SU-DHL-6 (cell line): ENCODE measurements around the gene WDR5B.

Experiments used
- CTCF ChIP-seq: fragments of 200-600 bp; sonication (generic); IDR thresholded peaks from one replicate; pipeline ENCODE4 v1.5.1; 2017; ENCODE audit warnings: antibody characterized with exemption, mild to moderate bottlenecking, low read length, moderate library complexity; ENCODE audit not compliant: insufficient read depth, poor library complexity, severe bottlenecking
- EZH2phosphoT487 ChIP-seq: fragments of 200-600 bp; sonication (generic), shearing (Covaris generic); conservative IDR thresholded peaks from 2 replicates; pipeline ENCODE4 v1.6.1; 2018; ENCODE audit warnings: mild to moderate bottlenecking, antibody characterized with exemption, low read length, moderate library complexity, mixed read lengths

DNA sequence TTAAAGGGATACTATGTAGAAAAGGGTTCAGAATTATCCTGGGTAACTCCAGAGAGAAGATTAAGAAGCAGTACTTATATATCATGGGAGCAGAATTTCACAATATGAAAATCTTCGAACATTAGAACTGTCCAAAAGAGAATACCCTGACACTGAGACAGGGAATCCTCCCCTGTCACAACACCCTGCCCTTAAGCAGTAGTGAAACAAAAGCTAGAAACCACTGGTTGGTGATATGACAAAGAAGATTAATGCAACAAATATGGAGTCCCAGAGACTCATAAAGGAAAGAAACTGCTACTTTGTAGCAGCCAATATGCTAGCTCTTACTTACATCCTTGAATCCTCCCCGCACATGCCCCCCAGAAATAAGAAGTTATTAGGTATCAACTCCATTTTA, 51.4 kb downstream of the WDR5B start:
- TF ChIP-seq CTCF (no peak), EZH2phosphoT487 (no peak)
